Activated CD4-positive, alpha-beta T cell treated with anti-CD3 and anti-CD28 coated beads, Interleukin-2, amount 50 U/mL, for 24 hours (primary cell): ENCODE data around the gene TLNRD1.
"Not testable (repeated sequence)": the region's sequence is repeated elsewhere in the genome, so short reads cannot be mapped to it uniquely, and the experiment has no call there.

Experiments used
- DNase-seq, 2 donors: peaks; one replicate each; pipeline ENCODE4 v3.0.0-alpha.2; 2020; ENCODE audit warnings: low read depth in 1 of 2, low spot score in 1 of 2

TLNRD1 gene

DNA sequence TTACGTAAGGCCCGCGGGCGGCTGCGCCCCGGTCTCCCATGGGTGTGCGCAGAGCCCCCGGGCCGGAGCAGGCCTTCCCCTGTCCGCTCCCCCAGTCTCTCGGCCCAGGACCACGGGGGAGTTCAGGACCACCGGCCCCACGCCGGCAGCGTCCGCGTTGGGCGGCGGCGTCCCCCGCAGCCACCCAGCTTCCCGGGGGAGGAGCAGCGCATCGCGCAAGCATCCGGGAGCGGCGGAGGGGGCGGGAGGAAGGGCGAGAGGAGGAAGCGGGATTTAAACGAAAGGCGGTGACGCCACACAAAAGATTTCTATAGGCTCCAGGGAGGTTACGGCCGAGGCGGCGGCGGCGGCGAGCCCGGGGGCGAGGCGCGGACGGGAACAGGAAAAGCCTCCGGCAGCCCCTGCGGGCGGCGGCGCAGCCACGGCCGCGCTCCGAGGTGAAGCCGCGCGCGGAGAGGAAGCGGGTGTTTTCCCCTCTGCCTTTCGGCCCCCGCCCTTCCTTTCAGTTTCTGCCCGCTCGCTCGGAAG lies at the start of gene TLNRD1:
Gene TLNRD1 (plus strand): TSS at position 300 of the 528 bp plus-strand sequence. CDS start 1,349 bp downstream, outside the sequence.
- DNase-seq: peak; percentile 67 to 75

DNA sequence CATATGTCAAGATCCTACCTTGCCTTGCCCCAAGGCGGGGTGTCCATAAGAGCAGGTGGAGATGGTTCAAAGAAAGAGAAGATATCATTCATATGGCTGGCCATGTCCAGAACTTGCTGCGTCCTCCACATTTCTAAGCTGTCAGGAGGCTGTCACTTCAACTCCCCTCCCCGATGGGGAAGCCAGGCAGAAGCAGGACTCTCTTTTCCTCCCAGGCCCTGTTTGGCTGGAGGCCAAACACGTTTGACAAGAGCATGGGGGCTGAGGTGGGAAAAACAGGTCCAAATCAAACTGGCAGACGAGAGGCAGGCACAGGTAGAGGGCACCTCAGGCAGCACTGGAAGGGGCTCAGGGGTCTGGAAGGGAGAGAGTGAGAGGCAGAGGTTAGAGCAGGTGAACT lies 48.8 kb upstream of the TLNRD1 start:
- no peak for DNase-seq

DNA sequence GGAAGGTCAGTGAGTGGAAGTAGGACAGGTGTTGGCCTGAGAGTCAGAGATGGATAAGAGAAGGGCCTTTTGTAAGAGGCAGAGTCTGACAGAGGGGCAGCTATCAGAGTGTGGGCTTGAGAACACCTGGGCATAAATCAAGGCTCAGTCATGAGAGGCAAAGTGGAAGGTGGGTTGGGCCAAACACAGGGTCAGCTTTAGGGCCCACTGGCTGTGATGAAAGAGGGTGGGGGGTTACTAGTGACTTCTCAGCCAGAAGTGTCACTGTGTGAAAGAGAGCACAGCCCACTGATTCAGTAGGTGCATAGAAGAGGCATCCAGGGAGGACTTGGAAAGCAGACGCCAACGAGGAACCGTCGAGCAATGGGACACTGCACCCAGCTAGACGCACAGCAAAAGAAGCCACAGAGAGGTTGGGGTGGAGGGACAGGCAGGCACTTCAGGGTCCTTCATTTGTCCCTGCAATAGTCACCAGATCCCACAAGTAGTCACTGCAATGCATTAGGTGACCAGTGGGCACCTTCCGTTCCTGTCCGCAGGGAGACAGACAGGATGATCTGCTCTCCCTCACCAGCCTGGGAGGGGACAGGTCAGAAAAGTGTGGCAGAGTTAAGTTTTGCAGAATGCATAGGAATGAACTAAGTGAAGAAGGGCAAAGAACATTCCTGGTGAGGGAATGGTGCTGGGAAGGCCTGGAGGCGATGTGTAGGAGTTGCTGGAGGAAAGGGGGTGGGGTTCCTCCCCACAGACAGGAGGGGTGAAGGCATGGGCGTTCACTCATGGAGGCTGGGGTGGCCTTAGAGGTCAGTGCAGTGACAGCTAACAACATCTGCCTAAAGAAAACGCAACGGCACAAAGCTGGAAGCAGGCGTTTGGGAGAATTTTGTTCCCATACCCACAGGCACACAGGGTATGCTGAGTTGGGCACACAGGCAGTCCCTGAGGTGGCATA lies 47.4 kb upstream of the TLNRD1 start:
- DNase-seq: no peak

GRCh38 chr15:80953953-80954778 lies 46.6 kb upstream of the TLNRD1 start:
- DNase-seq: no peak

DNA sequence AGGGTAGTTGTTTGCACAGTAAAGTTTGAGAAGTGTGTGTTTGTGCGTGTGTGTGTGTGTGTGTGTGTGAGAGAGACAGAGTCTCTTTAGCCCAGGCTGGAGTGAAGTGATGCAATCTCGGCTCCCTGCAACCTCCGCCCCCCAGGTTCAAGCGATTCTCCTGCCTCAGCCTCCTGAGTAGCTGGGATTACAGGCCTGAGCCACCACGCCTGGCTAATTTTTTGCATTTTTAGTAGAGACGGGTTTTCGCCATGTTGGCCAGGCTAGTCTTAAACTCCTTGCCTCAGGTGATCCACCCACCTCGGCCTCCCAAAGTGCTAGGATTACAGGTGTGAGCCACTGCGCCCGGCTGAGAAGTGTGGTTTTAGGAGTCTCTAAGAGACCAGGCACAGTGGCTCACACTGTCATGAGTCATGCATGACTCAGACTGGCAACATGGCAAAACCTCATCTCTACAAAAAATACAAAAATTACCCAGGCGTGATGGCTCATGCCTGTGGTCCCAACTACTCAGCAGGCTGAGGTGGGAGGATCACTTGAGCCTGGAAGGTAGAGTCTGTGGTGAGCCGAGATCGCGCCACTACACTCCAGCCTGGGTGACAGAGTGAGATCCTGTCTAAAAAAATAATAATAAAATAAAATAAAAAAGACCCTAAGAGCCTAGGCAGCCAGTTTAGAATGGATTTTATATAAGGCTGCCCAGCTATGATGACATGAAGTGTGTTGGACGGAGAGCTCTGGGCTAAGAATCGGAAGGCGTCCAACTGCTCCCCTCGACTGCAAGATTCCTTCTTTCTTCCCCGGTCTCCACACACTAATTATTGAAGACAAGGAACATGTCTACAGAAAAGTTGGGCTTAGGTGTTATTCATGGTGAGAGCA lies 44.9 kb upstream of the TLNRD1 start:
- peak in 1 of 2 donors; percentile 59 for DNase-seq

DNA sequence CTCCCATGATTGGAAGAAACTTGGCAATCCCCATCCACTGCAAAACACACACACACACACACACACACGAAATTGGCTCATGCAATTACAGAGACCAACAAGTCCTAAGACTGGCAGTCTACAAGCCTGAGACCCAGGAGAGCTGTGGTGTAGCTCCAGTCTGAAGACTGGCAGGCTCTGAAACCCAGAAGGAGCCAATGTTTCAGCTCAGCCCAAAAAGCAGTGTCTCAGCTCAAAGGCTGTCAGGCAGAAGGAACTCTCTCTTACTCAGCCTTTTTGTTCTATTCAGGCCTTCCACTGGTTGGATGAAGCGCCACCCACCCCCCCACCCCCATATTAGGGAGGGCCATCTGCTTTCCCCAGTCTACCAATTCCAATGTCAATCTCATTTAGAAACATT lies 43.2 kb upstream of the TLNRD1 start:
- DNase-seq: no peak

GRCh38 chr15:80957976-80958375 lies 42.7 kb upstream of the TLNRD1 start:
- no peak for DNase-seq

DNA sequence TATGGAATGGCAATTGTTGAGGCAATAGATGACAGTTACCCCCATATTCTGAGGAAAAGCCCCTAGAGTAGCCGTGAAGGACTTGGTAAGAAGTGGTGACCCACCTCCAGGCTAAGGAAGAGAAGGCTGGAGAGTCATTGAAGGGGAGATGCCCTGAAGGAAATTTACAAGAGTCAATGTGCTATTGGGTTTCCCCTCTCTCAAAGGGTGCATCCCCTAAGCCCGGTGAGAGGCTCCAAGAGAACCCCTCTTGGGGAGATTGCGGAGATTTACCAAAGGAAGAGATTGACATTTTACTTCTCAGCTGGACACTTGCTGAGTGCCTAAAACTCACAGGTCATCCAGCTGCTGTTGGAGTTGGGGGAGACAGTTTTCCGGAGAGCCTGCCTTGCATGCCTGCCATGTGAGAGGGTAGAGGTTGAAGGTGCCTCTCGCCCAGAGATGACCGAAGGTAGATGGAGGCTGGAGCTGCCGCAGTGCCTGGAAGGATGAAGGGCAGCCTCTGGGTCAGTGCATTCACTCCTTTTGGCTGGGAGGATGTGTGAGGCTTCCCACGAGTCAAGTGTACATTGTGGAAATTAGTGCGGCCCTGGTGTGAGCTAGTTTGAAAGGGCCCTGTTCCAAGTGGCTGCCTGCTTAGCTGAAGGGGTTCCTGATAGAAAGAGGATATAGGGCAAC lies 41.8 kb upstream of the TLNRD1 start:
- no peak for DNase-seq

- not testable (repeated sequence) for DNase-seq
Measured at GRCh38 chr15:80965454-80965853, 35.3 kb upstream of the TLNRD1 start.

- no peak for DNase-seq
Measured at GRCh38 chr15:80966431-80967197, 34.1 kb upstream of the TLNRD1 start.

GRCh38 chr15:80967451-80967850 lies 33.3 kb upstream of the TLNRD1 start:
- DNase-seq: no peak

- DNase-seq: no peak
Measured at GRCh38 chr15:80967991-80968510, 32.7 kb upstream of the TLNRD1 start.

DNA sequence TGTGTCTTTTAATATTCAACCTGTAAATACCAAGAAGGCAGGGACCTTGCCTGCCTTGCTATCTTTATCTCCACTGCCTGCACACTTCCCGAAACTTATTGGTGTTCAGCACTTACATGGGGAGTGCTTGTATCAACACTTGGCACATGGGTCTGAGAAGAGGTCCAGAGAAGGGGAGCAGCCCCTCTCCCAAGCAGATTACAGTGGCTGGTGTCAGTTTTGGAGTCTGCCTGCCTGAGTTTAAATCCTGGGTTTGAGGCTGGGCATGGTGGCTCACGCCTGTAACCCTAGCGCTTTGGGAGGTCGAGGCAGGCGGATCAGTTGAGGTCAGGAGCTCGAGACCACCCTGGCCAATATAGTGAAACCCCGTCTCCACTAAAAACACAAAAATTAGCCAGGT lies 31.4 kb upstream of the TLNRD1 start:
- no peak for DNase-seq

DNA sequence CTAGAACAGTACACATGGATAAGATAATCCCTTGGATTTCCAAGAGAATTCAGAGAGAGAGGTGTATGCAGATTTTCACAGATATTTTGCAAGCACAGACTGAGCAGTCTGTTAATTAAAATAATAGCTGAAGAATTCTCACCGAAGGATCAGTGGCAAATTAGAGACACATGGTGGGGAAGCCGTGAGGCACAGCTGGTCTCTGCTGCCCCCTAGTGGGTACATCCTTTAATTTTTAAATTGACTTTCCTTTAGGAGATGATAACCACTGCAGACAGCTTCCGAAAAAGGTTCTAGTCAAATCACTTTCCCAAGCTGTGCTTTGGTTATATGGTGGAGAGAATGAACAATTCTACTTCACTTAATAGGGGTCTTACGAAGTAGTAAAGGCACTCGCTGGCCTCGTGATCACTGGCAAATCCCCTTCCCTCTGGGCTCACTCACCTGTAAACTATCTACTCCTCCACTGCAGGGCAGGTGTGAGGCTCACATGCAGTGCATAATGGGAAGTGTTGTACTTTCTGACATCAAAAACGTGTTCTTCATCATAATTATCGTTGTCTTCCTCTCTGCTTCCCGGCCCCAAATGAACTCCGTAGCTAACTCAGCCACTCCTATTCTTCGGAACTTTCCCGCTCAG lies 30.6 kb upstream of the TLNRD1 start:
- DNase-seq: peak; percentile 29 to 70

- DNase-seq: no peak
Measured at GRCh38 chr15:80970658-80971057, 30.1 kb upstream of the TLNRD1 start.

- no peak for DNase-seq
Measured at GRCh38 chr15:80971143-80971542, 29.6 kb upstream of the TLNRD1 start.

- DNase-seq: no peak
Measured at GRCh38 chr15:80972276-80972675, 28.4 kb upstream of the TLNRD1 start.

DNA sequence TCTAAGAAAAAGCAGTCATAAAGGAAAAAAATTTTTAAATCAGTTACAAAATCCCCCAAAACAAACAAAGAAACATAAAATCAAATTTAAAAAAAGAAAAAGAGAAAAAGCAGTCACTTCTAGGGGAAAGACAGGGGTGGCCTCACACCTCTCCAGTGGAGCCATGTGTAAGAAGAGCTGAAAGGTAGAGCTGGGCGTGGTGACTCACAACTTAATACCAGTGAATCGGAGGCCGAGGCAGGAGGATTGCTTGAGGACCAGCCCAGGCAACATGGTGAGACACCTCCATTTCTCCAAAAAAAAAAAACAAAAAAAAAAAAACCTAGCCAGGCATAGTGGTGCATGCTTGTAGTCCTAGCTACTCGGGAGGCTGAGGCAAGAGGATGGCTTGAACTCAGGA lies 25.8 kb upstream of the TLNRD1 start:
- no peak for DNase-seq

GRCh38 chr15:80976851-80977250 lies 23.9 kb upstream of the TLNRD1 start:
- no peak for DNase-seq
